Inflammatory macrophage (primary cell): ENCODE data around the gene KPTN.

Source experiments
- DNase-seq, 2 donors: peaks; one replicate each; pipeline ENCODE4 v3.0.0-alpha.2; 2020 to 2022
- total RNA-seq, 18 experiments: gene quantifications; one replicate each; lab custom pipeline; 2026; ENCODE audit warnings: mixed read lengths in 6 of 18, inconsistent platforms in 2 of 18; lab: John Stamatoyannopoulos, UW

The KPTN gene
- total RNA-seq: 1.2 to 4.1 (median 3.0) reads per million in 18 experiments

DNA sequence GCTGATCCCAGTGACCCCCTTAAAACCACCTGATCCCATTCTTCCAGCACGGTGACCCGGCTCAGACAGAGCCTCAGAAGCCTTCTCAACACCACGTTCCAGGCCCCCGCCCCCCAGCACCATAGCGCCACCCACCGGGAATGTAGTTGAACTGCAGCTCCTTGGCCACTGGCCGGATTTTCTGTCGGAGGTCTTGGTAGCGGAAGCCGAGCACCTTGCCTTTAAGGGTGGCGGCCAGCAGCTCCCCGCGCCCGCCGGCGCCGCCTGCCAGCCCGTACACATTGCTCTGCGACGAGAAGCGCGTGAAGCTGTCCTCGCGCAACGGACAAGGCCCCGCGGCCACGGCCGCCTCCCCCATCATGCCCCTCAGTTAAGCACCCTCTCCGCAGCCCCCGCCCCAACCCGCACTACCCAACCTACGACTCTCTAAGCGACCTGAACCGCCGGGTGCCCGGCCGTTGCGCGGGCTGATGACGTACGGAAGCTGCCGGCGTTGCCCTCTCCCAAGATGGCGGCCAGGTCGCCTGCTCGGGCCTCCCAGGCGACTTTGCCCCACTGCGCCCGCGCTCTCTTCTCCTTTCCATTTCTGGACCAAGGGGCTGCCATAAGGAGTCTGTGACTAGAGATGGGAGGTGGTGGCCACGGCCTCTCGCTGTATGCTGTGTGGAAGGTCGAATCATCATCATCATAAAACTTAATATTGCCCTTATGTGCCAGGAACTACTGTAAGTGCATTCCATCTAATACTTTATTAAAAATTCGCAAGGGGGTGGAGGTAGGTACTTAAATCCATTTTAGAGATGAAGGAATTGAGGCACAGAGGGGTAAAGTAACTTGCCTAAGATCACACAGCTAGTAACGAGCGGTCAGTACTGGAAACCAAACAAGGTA is at the start of gene KPTN:
TSS of gene KPTN (minus strand) at position 420 of the 891 bp plus-strand sequence. CDS start at position 361, 59 bp downstream.
- DNase-seq: peak; percentile 89 to 92

DNA sequence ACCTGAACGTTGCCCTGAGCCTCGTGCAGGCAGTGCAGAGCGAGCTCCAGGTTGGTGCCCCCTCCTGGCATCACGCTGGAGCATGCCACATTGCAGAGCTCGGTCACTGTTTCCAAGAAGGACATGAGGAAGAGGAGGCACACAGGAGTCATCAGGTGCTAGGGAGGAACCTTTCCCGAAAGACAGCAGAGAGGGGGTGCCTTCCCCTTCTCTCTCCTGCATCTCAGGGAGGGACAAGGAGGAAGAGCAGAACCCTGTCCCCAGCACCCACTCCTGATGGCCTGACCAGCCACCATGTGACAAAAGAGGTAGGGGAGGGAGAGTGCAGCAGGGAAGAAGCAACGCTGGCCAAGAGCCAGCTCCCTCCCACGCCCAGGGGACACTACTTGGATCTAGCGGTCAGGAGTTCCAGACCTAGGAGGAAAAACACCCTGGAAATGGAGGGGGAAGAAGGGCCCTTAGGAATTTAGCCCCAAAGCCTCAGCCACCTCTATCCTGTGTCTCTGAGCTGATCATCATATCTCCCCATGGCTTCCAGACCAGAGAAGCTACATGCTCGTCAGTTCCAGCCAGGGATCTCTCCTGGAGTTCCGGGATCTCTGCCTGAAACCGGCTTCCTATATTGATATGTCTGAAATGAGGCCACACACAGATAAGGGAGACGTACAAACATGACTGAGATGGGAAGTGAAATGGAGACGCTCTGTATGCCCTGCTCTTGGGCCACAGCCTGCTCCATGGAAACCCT is 47.8 kb upstream of the KPTN start:
- peak; percentile 25 to 63 for DNase-seq

GRCh38 chr19:47529018-47529742 is 45.2 kb upstream of the KPTN start:
- DNase-seq: no peak

- no peak for DNase-seq
Observed at GRCh38 chr19:47526798-47527197, 42.8 kb upstream of the KPTN start.

- DNase-seq: no peak
Observed at GRCh38 chr19:47523473-47523872, 39.5 kb upstream of the KPTN start.

GRCh38 chr19:47521473-47522180 is 37.6 kb upstream of the KPTN start:
- DNase-seq: no peak

DNA sequence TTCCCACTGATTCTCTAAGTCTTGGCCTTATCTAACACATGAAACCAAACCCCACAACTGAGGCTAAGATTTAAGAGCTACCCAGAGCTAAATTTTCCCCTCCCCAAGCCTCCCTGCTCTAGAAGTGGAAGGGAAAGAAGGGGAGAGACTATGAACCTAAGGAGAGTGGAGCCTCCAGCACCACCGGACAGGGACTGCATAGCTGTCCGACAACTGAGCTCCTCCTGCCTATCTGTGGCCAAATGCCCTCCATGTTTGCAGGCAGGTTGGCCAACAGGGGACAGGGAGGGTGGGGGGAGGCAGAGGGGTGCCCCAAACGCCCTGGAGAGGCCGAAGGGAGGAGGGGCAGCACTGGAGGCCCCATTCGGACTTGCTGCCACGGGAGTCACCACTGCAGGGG is 36.8 kb upstream of the KPTN start:
- no peak for DNase-seq

DNA sequence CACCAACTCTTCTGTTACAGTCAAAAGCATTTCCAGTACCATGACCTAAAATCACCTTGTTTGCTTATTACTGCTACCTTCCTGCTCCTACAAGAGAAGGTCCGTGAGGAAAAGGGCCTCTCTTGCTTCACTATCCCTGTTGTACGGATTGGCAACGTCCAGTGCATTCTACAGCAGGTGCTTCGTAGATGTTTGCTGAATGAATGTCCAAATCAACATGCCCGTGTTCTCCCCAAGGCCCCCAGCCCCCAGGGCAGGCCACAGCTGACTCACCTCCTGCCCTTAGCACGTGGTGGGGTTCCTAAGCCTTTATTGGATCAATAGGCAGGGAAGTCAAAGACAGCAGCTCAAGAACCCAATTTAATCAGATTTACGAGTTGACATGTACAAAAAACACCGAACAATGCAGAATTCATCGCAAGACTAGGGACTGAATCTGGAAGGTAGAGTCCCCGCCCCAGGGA is 36.4 kb upstream of the KPTN start:
- DNase-seq: no peak

- DNase-seq: no peak
Observed at GRCh38 chr19:47518854-47519253, 34.8 kb upstream of the KPTN start.

- no peak for DNase-seq
Observed at GRCh38 chr19:47518139-47518538, 34.1 kb upstream of the KPTN start.

DNA sequence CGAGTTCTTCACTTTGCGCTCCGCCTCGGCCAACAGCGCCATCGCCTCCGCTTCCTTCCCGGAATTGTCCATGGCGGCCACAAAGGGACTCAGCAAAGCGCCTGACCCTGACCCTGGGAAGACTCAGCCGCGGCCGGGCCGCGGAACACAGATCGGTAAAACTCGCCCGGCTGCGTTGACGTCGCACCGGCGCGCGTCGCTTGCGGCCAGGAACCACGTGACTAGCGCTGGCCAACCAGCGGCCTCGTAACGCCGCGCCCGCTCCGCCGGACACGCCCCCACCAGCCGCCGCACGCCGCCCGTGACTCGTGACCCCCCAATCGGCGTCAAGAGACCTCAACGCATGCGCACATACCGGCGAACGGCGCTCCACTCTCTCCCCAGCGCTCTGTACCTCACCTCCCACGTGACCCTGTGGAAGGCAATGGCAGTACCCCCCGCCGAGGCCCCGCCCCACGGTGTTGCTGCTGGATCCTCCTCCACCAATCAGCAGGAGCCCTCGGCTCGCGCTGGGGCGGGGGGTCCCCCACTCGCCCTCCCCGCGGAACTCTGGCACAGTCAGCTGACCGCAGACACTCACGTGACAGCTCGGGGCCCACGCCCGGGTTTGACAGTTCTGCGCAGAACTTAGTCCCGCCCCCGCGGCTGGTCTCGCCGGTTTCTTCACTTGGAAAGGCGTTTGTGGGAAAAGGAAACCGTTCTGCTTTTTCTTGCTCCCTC is 31.0 kb upstream of the KPTN start, which contains the start of gene NAPA:
TSS of gene NAPA (minus strand) at position 195 of the 720 bp plus-strand sequence. CDS start at position 72, 123 bp downstream.
- DNase-seq: peak; percentile 100

DNA sequence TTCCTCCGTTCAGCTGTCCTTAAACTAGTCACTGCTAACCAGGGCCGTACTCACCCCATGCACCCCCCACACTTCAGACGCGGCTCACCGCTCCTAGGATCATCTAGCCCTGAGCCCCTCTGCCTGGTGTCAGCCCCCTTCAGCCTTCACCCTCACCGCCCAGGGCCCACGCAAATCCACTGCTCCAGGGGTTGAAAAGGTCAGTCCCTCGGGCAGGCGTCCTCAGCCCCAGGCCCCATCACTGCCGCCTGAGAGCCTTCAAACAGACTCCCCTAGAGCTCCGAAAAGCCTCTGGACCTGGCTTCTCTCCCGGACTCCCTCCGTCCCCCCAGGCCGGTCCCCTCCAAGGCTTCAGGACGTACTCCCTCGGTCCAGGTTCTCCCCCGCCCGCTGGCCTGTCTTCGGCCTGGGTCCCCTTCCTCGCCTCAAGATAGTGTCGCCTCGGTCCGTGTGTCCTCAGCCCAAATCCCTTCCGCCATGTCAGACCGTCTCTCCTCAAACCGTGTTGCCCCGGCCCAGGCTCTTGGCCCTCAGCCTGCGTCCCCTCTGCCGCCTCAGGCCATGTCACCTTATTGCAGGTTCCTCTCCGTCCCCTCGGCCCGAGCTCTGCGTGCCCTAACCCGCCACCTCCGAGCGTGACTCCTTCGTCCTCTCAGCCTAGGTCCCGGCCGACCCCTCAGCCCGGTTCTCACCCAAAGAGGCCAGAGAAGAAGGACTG is 30.3 kb upstream of the KPTN start:
- DNase-seq: no peak

GRCh38 chr19:47512948-47513319 is 28.9 kb upstream of the KPTN start:
- peak in 1 of 2 donors; percentile 20 for DNase-seq

DNA sequence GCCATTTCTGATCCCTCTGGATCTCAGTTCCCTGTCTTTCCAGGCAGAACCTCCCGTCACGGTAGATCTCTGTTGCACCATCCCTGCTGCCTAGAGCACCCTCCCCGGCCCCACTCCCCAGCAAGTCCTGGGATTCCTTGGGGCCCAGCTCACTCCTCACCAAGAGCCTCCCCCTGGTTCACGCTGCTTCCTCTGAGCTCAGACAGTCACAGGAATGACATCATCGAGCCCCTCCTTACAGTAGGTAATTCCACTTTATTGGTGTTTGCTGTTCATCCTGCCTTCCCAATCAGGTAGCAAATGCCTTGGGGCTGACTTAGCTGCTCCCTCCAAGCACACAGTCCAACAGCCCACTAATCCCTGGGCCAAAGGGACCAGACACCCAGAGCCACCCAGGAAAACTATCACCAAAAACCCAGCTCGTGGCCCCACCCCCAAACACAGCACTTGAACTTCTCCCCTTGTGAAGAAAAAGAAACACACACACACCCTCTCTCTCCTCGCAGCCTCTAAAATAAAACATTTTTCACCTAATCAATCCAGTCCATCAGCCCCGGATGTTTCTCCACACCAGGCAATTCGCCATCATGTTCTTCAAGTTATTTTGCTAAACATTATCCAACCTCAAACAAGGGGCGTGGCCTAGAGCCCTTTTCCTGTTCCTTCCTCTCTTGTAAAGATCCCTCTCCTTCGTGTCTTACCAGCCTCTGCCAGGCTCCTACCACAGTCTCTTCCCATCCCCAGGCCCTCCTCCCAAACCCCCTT is 28.3 kb upstream of the KPTN start:
- DNase-seq: peak; percentile 12 to 19

- no peak for DNase-seq
Observed at GRCh38 chr19:47511681-47512080, 27.7 kb upstream of the KPTN start.

DNA sequence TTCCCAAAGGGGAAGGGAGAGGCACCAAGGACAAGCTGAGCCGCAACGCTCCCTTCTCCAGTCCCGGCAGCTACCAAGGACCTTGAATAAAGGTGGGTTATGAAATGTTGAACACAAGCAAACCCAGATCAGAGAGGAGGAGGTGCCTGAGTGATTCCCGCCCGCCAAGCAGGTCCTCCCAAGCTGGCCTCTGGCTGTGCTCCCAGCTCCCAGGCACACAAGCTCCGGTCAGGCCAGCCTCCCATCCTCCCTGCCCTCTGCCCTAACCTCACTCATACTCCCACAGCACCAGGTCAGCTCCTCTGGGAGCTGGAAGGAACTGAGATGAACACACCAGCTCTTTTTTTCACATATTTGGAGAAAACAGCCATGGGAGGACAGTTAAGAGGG is 27.1 kb upstream of the KPTN start:
- DNase-seq: no peak

DNA sequence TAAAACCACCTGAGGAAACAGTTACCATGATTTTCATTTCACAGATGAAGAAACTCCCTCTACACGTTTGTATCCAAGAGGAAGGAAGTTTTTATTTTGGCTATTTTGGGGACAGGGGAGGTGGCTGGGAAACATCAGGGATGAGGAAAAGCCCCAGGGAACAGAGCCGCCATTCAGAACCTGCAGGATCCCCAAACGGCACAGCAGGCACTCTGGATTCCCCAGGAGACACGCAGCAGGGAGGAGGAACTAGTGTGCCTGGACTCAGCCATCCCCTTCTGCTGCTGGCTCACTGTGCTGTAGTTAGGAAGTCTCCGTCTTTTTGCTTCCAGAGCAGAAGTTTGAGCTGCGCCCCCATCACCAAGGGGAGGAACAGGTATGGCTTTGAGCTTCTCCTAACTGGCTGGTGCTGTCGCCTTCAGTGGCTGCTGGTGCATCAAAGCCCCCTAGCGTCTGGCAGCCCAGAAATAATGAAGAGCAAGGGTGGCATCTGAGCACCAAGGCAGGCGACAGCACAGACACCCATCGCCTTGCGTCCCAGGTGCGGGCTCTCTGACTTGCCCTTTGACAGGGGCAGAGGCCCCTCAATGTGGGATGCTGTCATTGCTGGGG is 26.6 kb upstream of the KPTN start:
- DNase-seq: no peak

- DNase-seq: no peak
Observed at GRCh38 chr19:47509973-47510372, 26.0 kb upstream of the KPTN start.

DNA sequence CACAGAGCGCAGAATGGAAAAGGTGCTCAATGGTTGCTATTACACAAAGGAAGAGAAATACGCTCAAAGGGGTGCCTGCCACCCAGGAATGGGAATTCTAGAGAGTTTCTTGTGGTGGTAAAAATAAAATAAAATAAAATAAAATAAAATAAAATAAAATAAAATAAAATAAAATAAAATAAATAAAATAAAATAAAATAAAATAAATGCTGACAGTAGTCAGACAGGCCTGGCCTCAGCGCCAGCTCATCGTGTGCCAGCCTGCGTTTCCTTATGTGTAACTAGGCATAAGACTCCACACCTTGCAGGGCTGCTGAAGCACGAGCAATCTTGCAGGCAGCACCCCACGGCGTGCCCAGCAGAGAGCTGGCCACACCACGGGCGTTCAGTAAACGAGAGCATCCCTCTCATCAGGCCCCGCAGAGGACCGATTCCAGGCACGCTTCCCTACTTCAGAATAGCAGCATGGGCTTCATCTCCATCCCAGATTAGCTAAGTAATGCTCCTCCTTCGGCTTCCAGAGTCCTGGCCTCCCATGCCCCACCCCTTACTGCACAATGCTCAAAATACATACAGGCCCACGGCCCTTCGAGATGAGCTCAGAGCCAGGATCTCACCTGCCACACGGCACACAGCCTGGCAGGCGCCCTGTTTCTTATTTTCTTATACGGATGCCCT is 25.3 kb upstream of the KPTN start:
- DNase-seq: no peak
